Loucy (cell line): ENCODE data around the gene UBALD1.

Source experiments
- H2AFZ ChIP-seq: fragments of 200-600 bp; sonication (generic); 2 replicates; pipeline ENCODE4 v1.6.0; 2016; ENCODE audit warnings: antibody characterized with exemption, mild to moderate bottlenecking, low read length, moderate library complexity
- H3F3A ChIP-seq: fragments of 200-600 bp; 2 replicates; pipeline ENCODE4 v1.6.0; 2016; ENCODE audit warnings: antibody characterized with exemption, low read depth, mild to moderate bottlenecking
- H3K27me3 ChIP-seq: fragments of 200-600 bp; sonication (generic); 2 replicates; pipeline ENCODE4 v1.6.1; 2014; ENCODE audit warnings: low read length, mild to moderate bottlenecking; ENCODE audit not compliant: insufficient read depth, poor library complexity, severe bottlenecking
- H3K36me3 ChIP-seq: fragments of 200-600 bp; sonication (generic); 2 replicates; pipeline ENCODE4 v1.6.1; 2016; ENCODE audit warnings: low read length; ENCODE audit not compliant: insufficient read depth
- H3K4me1 ChIP-seq: fragments of 200-600 bp; sonication (generic); 2 replicates; pipeline ENCODE4 v1.5.1; 2014; ENCODE audit warnings: low read length, mild to moderate bottlenecking; ENCODE audit not compliant: insufficient read depth, poor library complexity, severe bottlenecking
- H3K4me2 ChIP-seq: fragments of 200-600 bp; sonication (generic); 2 replicates; pipeline ENCODE4 v1.6.0; 2014; ENCODE audit warnings: antibody characterized with exemption, low read length, low read depth, mild to moderate bottlenecking; ENCODE audit not compliant: poor library complexity, severe bottlenecking
- H3K4me3 ChIP-seq: fragments of 200-600 bp; sonication (generic); 2 replicates; pipeline ENCODE4 v1.5.1; 2014; ENCODE audit warnings: low read length, mild to moderate bottlenecking, mixed read lengths; ENCODE audit not compliant: poor library complexity, severe bottlenecking
- H3K79me2 ChIP-seq: fragments of 200-600 bp; sonication (generic); 2 replicates; pipeline ENCODE4 v1.6.1; 2014; ENCODE audit warnings: low read length; ENCODE audit not compliant: insufficient read depth
- H3K9ac ChIP-seq: fragments of 200-600 bp; sonication (generic); 2 replicates; pipeline ENCODE4 v1.6.0; 2014; ENCODE audit warnings: mild to moderate bottlenecking, low read depth, low read length, moderate library complexity; ENCODE audit not compliant: poor library complexity, severe bottlenecking
- H3K9me2 ChIP-seq: fragments of 200-600 bp; sonication (generic); replicated peaks from 2 replicates; pipeline ENCODE4 v1.6.1; 2016; ENCODE audit warnings: low read depth, low read length, mixed read lengths
- H3K9me3 ChIP-seq: fragments of 200-600 bp; sonication (generic); 2 replicates; pipeline ENCODE4 v1.6.1; 2014; ENCODE audit warnings: mild to moderate bottlenecking, antibody characterized with exemption, low read length, low read depth; ENCODE audit not compliant: insufficient read depth
- H4K20me1 ChIP-seq: fragments of 200-600 bp; sonication (generic); 2 replicates; pipeline ENCODE4 v1.6.0; 2014; ENCODE audit warnings: antibody characterized with exemption, low read length, mild to moderate bottlenecking; ENCODE audit not compliant: insufficient read depth, poor library complexity, severe bottlenecking
- CTCF ChIP-seq: fragments of 200-600 bp; sonication (generic); conservative IDR thresholded peaks from 2 replicates; pipeline ENCODE4 v1.5.1; 2014; ENCODE audit warnings: mild to moderate bottlenecking, antibody characterized with exemption, low read length
- EZH2phosphoT487 ChIP-seq: fragments of 200-600 bp; IDR thresholded peaks from 2 replicates; pipeline ENCODE4 v1.6.1; 2018; ENCODE audit warnings: antibody characterized with exemption, mild to moderate bottlenecking, moderate library complexity, borderline replicate concordance

UBALD1 gene

GRCh38 chr16:4566144-4566543 lies 48.5 kb downstream of the UBALD1 start:
- Histone ChIP-seq H3K4me2 (no peak overlapping the region), H3K4me1 (no peaks in the 10 kb centered on the region)

DNA sequence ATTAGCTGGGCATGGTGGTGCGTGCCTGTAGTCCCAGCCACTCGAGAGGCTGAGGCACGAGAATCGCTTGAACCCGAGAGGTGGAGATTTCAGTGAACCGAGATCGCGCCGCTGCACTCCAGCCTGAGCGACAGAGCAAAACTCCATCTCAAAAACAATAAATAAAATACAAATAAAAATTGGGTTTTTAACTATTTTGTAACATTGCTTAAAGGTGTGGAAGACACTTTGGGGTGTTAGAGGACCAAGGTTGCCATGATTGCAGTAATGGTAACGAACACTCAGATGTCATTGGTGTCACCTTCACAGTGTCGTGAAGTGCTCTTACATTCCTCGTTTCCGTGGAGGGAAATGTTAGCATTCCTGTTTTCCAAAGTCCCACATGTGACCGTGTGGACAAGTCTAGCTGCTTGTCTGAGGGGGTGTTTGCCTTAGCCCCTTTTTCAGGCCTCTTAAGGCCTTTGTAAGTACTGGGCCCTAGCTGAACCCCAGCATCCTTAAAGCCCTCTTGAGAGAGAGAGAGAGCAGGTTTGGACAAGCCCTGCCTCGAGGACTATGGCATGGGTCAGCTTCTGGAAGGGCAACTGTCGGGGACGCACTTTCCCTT lies 49.9 kb downstream of the UBALD1 start:
- Histone ChIP-seq H3K4me2 (no peak overlapping the region), H3K4me1 (no peaks in the 10 kb centered on the region), H3K36me3 (no peaks in the 10 kb centered on the region), H2AFZ (no peak overlapping the region), H3K79me2 (no peaks in the 10 kb centered on the region), H3K4me3 (no peak overlapping the region), H3K9me3 (no peaks in the 10 kb centered on the region), H3K9me2 (no peaks in the 10 kb centered on the region), H3K27me3 (no peaks in the 10 kb centered on the region), H3F3A (no peaks in the 10 kb centered on the region), H3K9ac (no peak overlapping the region), H4K20me1 (no peaks in the 10 kb centered on the region)
- no peak for TF ChIP-seq CTCF
- TF ChIP-seq EZH2phosphoT487 = no peak

More at GRCh38 chr16:4566144-4566543, 48.5 kb downstream of the UBALD1 start:
- Histone ChIP-seq H3K4me3 (no peak overlapping the region), H3K9me3 (no peaks in the 10 kb centered on the region), H3F3A (no peaks in the 10 kb centered on the region), H3K9ac (no peak overlapping the region), H4K20me1 (no peaks in the 10 kb centered on the region), H3K27me3 (no peaks in the 10 kb centered on the region), H3K36me3 (no peaks in the 10 kb centered on the region), H3K9me2 (no peaks in the 10 kb centered on the region), H2AFZ (no peak overlapping the region), H3K79me2 (no peaks in the 10 kb centered on the region)
- TF ChIP-seq CTCF (no peak), EZH2phosphoT487 (no peak)

GRCh38 chr16:4561596-4561995 lies 53.1 kb downstream of the UBALD1 start:
- no peak overlapping the region for H3K4me3 ChIP-seq
- no peaks in the 10 kb centered on the region for H3K36me3 ChIP-seq
- H2AFZ ChIP-seq = no peak overlapping the region
- no peaks in the 10 kb centered on the region for H4K20me1 ChIP-seq
- no peaks in the 10 kb centered on the region for H3K79me2 ChIP-seq
- H3K4me1 ChIP-seq = no peaks in the 10 kb centered on the region
- H3K9me2 ChIP-seq = no peaks in the 10 kb centered on the region
- no peaks in the 10 kb centered on the region for H3F3A ChIP-seq
- no peaks in the 10 kb centered on the region for H3K27me3 ChIP-seq
- H3K9me3 ChIP-seq = no peaks in the 10 kb centered on the region
- H3K9ac ChIP-seq = no peak overlapping the region
- no peak overlapping the region for H3K4me2 ChIP-seq
- no peak for TF ChIP-seq CTCF
- TF ChIP-seq EZH2phosphoT487 = no peak
